Endothelial cell of umbilical vein (primary cell): ENCODE results near the gene BRAT1.

ENCODE experiments used
- CTCF ChIP-seq, 2 donors: IDR thresholded peaks; 1 replicate in 1 of 2; 2 replicates in 1 of 2; pipeline ENCODE4 v1.5.1; 2011; ENCODE audit warnings: low read length in 2 of 2, mild to moderate bottlenecking in 2 of 2, moderate library complexity in 2 of 2, control low read depth in 1 of 2, inconsistent platforms in 1 of 2, low read depth in 1 of 2; ENCODE audit not compliant: insufficient read depth in 1 of 2; ENCODE audit errors: extremely low read depth in 1 of 2
- MAX ChIP-seq: IDR thresholded peaks from 2 replicates; pipeline ENCODE4 v1.6.1; 2011; ENCODE audit not compliant: insufficient read depth, insufficient read length

GRCh38 chr7:2542011-2542915 is 13.1 kb downstream of the BRAT1 start:
- no peak for TF ChIP-seq CTCF (IDR thresholded peaks at IDR 0.05; ENCODE audit: extremely low read depth in 1 of 2, insufficient read depth in 1 of 2, low read depth in 1 of 2, low read length in 2 of 2)
- no peak for TF ChIP-seq MAX
